Natural killer cell (primary cell): ENCODE measurements around the gene SLC35B2. TPM values are rescaled to one million over a fixed set of nuclear protein-coding genes. Genes with fewer than 3 reads are reported as not detected.

ENCODE experiments used
- ATAC-seq, 3 donors: fragments of 150-1000 bp in 2 of 3; fragments of 200-7000 bp in 1 of 3; cut with Tn5 transposase; 1 replicate in 1 of 3; 2 replicates in 2 of 3; pipeline ENCODE4 v1.10.0; 2021; ENCODE audit warnings: mild to moderate bottlenecking in 2 of 3, moderate library complexity in 2 of 3
- DNase-seq, 2 donors: peaks; one replicate each; pipeline versions ENCODE4 v3.0.0 to v3.0.0-alpha.2; 2013 to 2021; ENCODE audit warnings: mixed read lengths in 1 of 2
- H3K27ac ChIP-seq: one replicate; pipeline ENCODE4 v1.5.1; 2013; ENCODE audit warnings: mild to moderate bottlenecking, low read length
- H3K27me3 ChIP-seq: one replicate; pipeline ENCODE4 v1.6.1; 2013; ENCODE audit warnings: low read length; ENCODE audit not compliant: control insufficient read depth, insufficient read depth
- H3K36me3 ChIP-seq: one replicate; pipeline ENCODE4 v1.6.1; 2013; ENCODE audit warnings: low read length; ENCODE audit not compliant: control insufficient read depth, insufficient read depth
- H3K4me1 ChIP-seq: one replicate; pipeline ENCODE4 v1.6.1; 2013; ENCODE audit warnings: low read length; ENCODE audit not compliant: control insufficient read depth, insufficient read depth
- H3K4me3 ChIP-seq: one replicate; pipeline ENCODE4 v1.5.1; 2013; ENCODE audit warnings: low read length
- H3K9me3 ChIP-seq: one replicate; pipeline ENCODE4 v1.6.1; 2013; ENCODE audit warnings: low read length; ENCODE audit not compliant: control insufficient read depth, insufficient read depth
- H3K27ac Mint-ChIP-seq, 2 donors: one replicate each; pipeline ENCODE4 v1.8.0; 2022; ENCODE audit warnings: mild to moderate bottlenecking in 2 of 2, mixed read lengths in 2 of 2, moderate library complexity in 1 of 2
- H3K27me3 Mint-ChIP-seq, 2 donors: one replicate each; pipeline ENCODE4 v1.8.0; 2022; ENCODE audit warnings: low read depth in 2 of 2, mixed read lengths in 2 of 2
- H3K36me3 Mint-ChIP-seq: one replicate; pipeline ENCODE4 v1.8.0; 2022; ENCODE audit warnings: mixed read lengths
- H3K4me1 Mint-ChIP-seq, 2 donors: one replicate each; pipeline ENCODE4 v1.8.0; 2022; ENCODE audit warnings: mixed read lengths in 2 of 2
- H3K4me3 Mint-ChIP-seq: one replicate; pipeline ENCODE4 v1.8.0; 2022; ENCODE audit warnings: mild to moderate bottlenecking, moderate library complexity, mixed read lengths
- H3K9me3 Mint-ChIP-seq, 2 donors: one replicate each; pipeline ENCODE4 v1.8.0; 2022; ENCODE audit warnings: mixed read lengths in 2 of 2
- whole genome bisulfite sequencing: methylation state at CpG from one replicate; pipeline ENCODE4 v1.1.7; 2013; ENCODE audit warnings: missing lambda C conversion rate; ENCODE audit not compliant: insufficient coverage; 5-methylcytosine and 5-hydroxymethylcytosine counted together
- intact Hi-C: fragments of 100-400 bp; cut with micrococcal nuclease; formaldehyde crosslinking; loops from one replicate; pipeline ENCODE4 v1.14.2; 2022
- total RNA-seq, 4 donors: library from RNA; stranded (reverse); fragments of 120-200 nt in 1 of 4; gene quantifications; one replicate each; pipeline versions ENCODE4 v1.2.3 to v1.2.4, GENCODE V29; 2013 to 2022
- TF ChIP-seq, protein P1 (sequence below): fragments of 200-600 bp; IDR thresholded peaks from one replicate; pipeline ENCODE4 v1.8.0; 2022; ENCODE audit warnings: antibody characterized with exemption

The SLC35B2 gene
- total RNA-seq, 3 donors from 2014 or later (not counting 1 experiment from before 2014, with no cell fraction given), result 20.9 to 27.7 (median 26.8) TPM

DNA sequence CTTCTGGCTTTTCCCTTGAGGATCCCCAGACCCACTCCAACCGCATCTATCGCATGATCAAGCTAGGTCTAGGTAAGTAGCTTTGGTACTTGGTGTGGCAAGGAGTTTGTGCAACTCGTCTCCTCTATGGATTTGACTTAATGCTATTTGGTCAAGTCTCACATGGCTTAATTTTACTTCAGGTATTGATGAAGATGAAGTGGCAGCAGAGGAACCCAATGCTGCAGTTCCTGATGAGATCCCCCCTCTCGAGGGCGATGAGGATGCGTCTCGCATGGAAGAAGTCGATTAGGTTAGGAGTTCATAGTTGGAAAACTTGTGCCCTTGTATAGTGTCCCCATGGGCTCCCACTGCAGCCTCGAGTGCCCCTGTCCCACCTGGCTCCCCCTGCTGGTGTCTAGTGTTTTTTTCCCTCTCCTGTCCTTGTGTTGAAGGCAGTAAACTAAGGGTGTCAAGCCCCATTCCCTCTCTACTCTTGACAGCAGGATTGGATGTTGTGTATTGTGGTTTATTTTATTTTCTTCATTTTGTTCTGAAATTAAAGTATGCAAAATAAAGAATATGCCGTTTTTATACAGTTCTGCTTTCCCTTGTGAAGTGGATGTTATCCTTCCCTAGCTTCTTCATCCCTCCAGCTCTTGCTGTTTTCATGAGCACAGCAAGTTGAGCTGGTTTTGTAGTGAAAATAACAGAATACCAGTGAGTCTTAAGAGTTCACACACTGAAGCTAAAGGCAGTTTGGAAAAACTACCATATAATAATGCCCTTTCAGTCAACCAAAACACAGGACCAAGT, 3.8 kb downstream of the SLC35B2 start:
- H3K36me3 ChIP-seq, result peaks cover 66% of the 10 kb centered on the region
- Mint-ChIP-seq H3K4me1 (peaks cover 59 to 68% of the 10 kb centered on the region in 2 donors), H3K36me3 (peaks cover 16% of the 10 kb centered on the region), H3K27me3 (no peaks in the 10 kb centered on the region), H3K27ac (peak overlapping the region; percentile 90 to 97), H3K4me3 (peak overlapping the region; percentile 37), H3K9me3 (no peaks in the 10 kb centered on the region)
- 75% methylated on average over 7 of the region's 10 CpGs for WGBS
- intact Hi-C loops, result no loop called here
- peaks cover 29% of the 10 kb centered on the region for H3K4me1 ChIP-seq
- H3K27me3 ChIP-seq, result no peaks in the 10 kb centered on the region
- H3K4me3 ChIP-seq, result no peak overlapping the region
- H3K27ac ChIP-seq, result no peak overlapping the region
- no peaks in the 10 kb centered on the region for H3K9me3 ChIP-seq
- peak in 1 of 2 donors; percentile 79 for DNase-seq
- TF ChIP-seq, protein P1, sequence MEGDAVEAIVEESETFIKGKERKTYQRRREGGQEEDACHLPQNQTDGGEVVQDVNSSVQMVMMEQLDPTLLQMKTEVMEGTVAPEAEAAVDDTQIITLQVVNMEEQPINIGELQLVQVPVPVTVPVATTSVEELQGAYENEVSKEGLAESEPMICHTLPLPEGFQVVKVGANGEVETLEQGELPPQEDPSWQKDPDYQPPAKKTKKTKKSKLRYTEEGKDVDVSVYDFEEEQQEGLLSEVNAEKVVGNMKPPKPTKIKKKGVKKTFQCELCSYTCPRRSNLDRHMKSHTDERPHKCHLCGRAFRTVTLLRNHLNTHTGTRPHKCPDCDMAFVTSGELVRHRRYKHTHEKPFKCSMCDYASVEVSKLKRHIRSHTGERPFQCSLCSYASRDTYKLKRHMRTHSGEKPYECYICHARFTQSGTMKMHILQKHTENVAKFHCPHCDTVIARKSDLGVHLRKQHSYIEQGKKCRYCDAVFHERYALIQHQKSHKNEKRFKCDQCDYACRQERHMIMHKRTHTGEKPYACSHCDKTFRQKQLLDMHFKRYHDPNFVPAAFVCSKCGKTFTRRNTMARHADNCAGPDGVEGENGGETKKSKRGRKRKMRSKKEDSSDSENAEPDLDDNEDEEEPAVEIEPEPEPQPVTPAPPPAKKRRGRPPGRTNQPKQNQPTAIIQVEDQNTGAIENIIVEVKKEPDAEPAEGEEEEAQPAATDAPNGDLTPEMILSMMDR, result peak; percentile 46
- peak in 1 of 3 donors; percentile 24 for ATAC-seq

DNA sequence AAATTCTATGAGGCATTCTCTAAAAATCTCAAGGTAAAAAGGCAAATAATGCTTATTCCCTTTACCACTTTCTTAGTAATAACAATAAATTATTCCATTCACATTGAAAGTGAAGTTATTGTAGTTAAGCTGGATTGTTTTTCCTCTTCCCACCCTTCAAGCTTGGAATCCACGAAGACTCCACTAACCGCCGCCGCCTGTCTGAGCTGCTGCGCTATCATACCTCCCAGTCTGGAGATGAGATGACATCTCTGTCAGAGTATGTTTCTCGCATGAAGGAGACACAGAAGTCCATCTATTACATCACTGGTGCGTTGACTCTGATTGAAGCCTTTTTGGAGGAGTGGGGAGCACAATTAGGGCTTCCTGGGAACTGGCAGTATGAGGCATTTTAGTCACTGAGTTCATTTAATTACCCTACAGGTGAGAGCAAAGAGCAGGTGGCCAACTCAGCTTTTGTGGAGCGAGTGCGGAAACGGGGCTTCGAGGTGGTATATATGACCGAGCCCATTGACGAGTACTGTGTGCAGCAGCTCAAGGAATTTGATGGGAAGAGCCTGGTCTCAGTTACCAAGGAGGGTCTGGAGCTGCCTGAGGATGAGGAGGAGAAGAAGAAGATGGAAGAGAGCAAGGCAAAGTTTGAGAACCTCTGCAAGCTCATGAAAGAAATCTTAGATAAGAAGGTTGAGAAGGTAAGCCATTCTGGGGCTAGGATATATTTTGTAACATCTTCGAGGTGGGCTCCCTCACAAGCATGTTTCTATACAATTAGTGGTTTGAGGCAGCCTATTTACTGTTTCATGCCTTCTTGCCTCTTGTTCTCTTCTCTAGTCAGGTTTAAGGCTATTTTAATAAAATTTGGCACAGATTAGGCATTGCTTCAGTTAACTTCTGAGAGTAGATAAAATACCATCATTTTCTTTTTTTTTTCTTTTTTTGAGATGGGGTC, 5.5 kb downstream of the SLC35B2 start:
- Histone ChIP-seq H3K27me3 (no peaks in the 10 kb centered on the region), H3K36me3 (peaks cover 66% of the 10 kb centered on the region), H3K4me1 (peaks cover 27% of the 10 kb centered on the region), H3K9me3 (no peaks in the 10 kb centered on the region), H3K27ac (no peak overlapping the region), H3K4me3 (no peak overlapping the region)
- H3K36me3 Mint-ChIP-seq, result peaks cover 18% of the 10 kb centered on the region
- DNase-seq, result peak in 1 of 2 donors; percentile 19
- H3K4me1 Mint-ChIP-seq, result peaks cover 65 to 71% of the 10 kb centered on the region in 2 donors
- TF ChIP-seq, protein P1, result no peak
- 91% methylated on average over 13 of the region's 14 CpGs for WGBS
- peak overlapping the region; percentile 6 to 11 for H3K27ac Mint-ChIP-seq
- ATAC-seq, result no peak
- no peak overlapping the region for H3K4me3 Mint-ChIP-seq
- no peaks in the 10 kb centered on the region for H3K27me3 Mint-ChIP-seq
- intact Hi-C loops, result no loop called here
- no peaks in the 10 kb centered on the region for H3K9me3 Mint-ChIP-seq

DNA sequence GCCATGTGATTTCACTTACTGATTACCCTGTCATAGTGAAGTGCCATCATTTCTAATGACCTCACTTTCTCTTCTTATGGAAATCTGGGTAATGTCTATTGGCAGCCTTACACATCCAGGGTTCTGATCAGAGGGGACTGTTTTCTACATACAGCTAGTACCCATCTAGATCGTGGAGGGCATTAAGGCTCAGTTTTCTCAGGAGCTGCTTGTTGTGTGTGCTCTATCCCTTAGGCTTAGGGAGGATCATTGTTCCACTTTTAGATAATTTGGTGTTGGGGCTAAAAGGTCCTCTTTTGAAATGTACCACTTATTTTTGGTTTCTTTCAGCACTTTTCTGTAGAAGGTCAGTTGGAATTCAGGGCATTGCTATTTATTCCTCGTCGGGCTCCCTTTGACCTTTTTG, 6.6 kb downstream of the SLC35B2 start:
- Histone ChIP-seq H3K9me3 (no peaks in the 10 kb centered on the region), H3K36me3 (peaks cover 66% of the 10 kb centered on the region), H3K27me3 (no peaks in the 10 kb centered on the region), H3K4me3 (no peak overlapping the region), H3K4me1 (peaks cover 20% of the 10 kb centered on the region), H3K27ac (no peak overlapping the region)
- 100% methylated on average over 3 of the region's 3 CpGs for WGBS
- Mint-ChIP-seq H3K9me3 (no peaks in the 10 kb centered on the region), H3K36me3 (peaks cover 18% of the 10 kb centered on the region), H3K27me3 (no peaks in the 10 kb centered on the region), H3K4me3 (no peak overlapping the region), H3K4me1 (peaks cover 58 to 66% of the 10 kb centered on the region in 2 donors), H3K27ac (peak overlapping the region in 1 of 2 donors; percentile 34)
- peak in 1 of 2 donors; percentile 19 for DNase-seq
- intact Hi-C loops, result no loop called here
- TF ChIP-seq, protein P1, result no peak
- ATAC-seq, result no peak
